Vagina (tissue), 2 donors: ENCODE results near the gene NPC2. TPM values are rescaled to one million over a fixed set of nuclear protein-coding genes. Genes with fewer than 3 reads are reported as not detected.
"Not testable (repeated sequence)": the region's sequence is repeated elsewhere in the genome, so short reads cannot be mapped to it uniquely, and the experiment has no call there.

Experiments
- DNase-seq, 2 donors: peaks; one replicate each; pipeline ENCODE4 v3.0.0-alpha.2; 2017; ENCODE audit errors: extremely low spot score in 2 of 2
- H3K27ac ChIP-seq: fragments of 200-600 bp; sonication (generic); one replicate; pipeline ENCODE4 v1.5.1; 2019
- H3K27me3 ChIP-seq: fragments of 200-600 bp; sonication (generic); one replicate; pipeline ENCODE4 v1.5.1; 2019
- H3K36me3 ChIP-seq, 2 donors: fragments of 200-600 bp; sonication (generic); one replicate each; pipeline ENCODE4 v1.5.1; 2017 to 2019
- H3K4me1 ChIP-seq: fragments of 200-600 bp; sonication (generic); one replicate; pipeline ENCODE4 v1.5.1; 2019
- H3K4me3 ChIP-seq, 2 donors: fragments of 200-600 bp; sonication (generic); 1 replicate in 1 of 2; 2 replicates in 1 of 2; pipeline ENCODE4 v1.5.1; 2016 to 2019
- H3K9me3 ChIP-seq: fragments of 200-600 bp; sonication (generic); one replicate; pipeline ENCODE4 v1.5.1; 2019
- POLR2A ChIP-seq, 2 donors: fragments of 450-650 bp; IDR thresholded peaks; one replicate each; pipeline ENCODE4 v1.6.1; 2017; ENCODE audit warnings: antibody characterized with exemption in 2 of 2, mild to moderate bottlenecking in 2 of 2, moderate library complexity in 2 of 2
- POLR2AphosphoS5 ChIP-seq, 2 donors: sonication (generic); formaldehyde crosslinking; IDR thresholded peaks; one replicate each; pipeline ENCODE4 v1.9.0; 2017; ENCODE audit warnings: antibody characterized with exemption in 2 of 2, mild to moderate bottlenecking in 2 of 2, low read depth in 1 of 2; ENCODE audit not compliant: insufficient read depth in 1 of 2
- intact Hi-C: fragments of 100-400 bp; cut with DNase I; formaldehyde crosslinking; loops from one replicate; pipeline ENCODE4 v1.15.1; 2023
- total RNA-seq: library from RNA; depleted of rRNA; stranded (reverse); fragments of >200 nt; gene quantifications from one replicate; pipeline ENCODE4 v1.2.3, GENCODE V29; 2016
- TF ChIP-seq, protein P1 (sequence below), 3 experiments: fragments of 450-650 bp in 2 of 3; fragments of 200-600 bp in 1 of 3; sonication (generic) in 1 of 3; IDR thresholded peaks; one replicate each; pipeline ENCODE4 v1.5.1; 2017 to 2019; ENCODE audit warnings: antibody characterized with exemption in 3 of 3, mild to moderate bottlenecking in 2 of 3, moderate library complexity in 2 of 3

NPC2 gene
- total RNA-seq, 1 donor from 2014 or later, result 165 TPM

DNA sequence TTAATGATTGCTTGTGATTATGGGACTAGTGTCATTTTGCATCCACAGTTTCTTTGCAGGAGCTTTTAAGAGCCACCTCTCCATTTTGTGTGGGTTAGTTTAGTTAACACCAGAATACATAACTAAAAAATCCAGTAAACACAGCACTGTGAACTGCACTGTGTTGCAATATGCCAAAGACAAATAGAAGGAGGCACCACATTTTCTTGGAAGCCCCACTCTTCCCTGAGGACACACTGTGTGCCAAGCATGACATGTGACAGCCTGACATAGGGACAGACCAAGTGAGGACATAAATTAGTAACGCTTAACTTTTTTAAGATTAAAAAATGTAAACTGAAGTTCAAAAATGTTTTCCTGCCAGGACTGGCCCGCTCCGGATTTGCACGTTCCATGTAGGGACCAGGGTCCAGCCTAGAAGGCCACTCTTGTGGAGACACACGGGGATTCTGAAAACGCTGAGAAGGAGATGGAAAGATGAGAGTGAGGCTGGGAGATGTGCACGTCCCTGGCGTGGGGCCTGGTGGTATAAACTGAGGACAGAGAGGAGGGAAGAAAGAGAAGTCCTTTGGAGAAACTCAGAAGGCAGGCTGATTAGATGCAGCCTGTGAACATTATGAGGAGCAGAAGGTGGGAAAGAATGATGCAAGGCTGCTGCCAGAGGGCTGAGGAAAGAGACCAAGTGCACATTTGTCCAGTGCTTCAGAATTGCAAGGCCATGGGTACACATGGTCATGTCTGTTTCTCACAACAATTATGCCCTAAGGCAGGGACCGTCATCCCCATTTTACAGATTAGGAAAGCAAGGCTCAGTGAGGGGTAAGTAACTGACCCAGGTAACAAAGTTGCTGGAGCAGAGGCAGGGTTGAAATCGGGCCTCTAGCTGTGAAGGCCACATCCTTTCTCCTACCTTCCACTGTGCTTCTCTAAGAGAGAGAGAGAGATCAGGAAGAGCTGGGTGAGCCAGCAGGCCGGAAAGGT, 45.6 kb upstream of the NPC2 start:
- no peak for DNase-seq
- intact Hi-C loops, result no loop called here
- H3K4me3 ChIP-seq, result no peak overlapping the region
- no peak overlapping the region for H3K27ac ChIP-seq
- no peaks in the 10 kb centered on the region for H3K27me3 ChIP-seq
- TF ChIP-seq, protein P1, sequence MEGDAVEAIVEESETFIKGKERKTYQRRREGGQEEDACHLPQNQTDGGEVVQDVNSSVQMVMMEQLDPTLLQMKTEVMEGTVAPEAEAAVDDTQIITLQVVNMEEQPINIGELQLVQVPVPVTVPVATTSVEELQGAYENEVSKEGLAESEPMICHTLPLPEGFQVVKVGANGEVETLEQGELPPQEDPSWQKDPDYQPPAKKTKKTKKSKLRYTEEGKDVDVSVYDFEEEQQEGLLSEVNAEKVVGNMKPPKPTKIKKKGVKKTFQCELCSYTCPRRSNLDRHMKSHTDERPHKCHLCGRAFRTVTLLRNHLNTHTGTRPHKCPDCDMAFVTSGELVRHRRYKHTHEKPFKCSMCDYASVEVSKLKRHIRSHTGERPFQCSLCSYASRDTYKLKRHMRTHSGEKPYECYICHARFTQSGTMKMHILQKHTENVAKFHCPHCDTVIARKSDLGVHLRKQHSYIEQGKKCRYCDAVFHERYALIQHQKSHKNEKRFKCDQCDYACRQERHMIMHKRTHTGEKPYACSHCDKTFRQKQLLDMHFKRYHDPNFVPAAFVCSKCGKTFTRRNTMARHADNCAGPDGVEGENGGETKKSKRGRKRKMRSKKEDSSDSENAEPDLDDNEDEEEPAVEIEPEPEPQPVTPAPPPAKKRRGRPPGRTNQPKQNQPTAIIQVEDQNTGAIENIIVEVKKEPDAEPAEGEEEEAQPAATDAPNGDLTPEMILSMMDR (IDR thresholded peaks at IDR 0.05), result no peak
- TF ChIP-seq POLR2AphosphoS5 (IDR thresholded peaks at IDR 0.05; ENCODE audit: insufficient read depth in 1 of 2, low read depth in 1 of 2) (no peak), POLR2A (IDR thresholded peaks at IDR 0.05) (no peak)
- H3K36me3 ChIP-seq, result peaks cover 0 to 7% of the 10 kb centered on the region in 2 donors
- no peaks in the 10 kb centered on the region for H3K9me3 ChIP-seq
- H3K4me1 ChIP-seq, result no peaks in the 10 kb centered on the region

DNA sequence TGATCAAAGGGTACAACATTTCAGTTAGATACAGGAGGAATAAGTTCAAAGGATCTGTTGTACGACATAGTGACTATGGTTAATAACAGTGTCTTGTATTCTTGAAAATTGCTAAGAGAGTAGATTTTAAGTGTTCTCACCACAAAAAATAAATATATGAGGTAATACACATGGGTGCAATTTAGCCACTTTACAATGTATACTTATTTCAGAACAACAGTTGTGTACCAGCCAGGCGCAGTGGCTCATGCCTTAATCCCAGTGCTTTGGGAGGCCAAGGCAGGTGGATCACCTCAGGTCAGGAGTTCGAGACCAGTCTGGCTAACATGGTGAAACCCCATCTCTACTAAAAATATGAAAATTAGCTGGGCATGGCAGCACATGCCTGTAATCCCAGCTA, 43.2 kb upstream of the NPC2 start:
- intact Hi-C loops, H3K9me3 ChIP-seq, H3K4me1 ChIP-seq, H3K27me3 ChIP-seq, H3K4me3 ChIP-seq, H3K36me3 ChIP-seq, DNase-seq, H3K27ac ChIP-seq: not testable (repeated sequence)

DNA sequence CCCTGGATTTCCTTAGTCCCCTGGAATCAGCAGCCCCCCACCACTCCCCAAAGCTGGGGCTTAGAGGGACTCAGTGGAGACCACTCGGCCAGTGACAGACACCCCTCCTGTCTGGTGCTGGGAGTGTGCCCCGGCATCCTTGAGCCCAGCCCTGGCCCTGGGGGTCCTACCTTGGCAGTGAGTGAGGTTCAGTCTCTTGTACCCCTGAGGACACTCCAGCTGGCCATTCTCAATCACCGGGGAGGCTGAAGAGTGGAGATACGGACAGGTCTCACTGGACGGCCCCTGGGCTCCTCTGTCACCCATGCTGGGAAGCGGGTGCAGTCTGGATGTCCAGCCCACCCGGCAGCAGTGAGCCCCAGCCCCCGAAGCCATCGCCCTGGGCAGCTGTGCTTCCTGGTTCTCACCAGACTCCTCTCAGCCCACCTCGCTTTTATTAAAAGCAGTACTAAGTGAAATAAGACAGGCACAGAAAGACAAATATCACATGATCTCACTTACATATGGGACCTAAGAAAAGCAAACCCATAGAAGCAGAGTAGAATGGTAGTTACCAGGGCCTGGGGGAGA, 42.7 kb upstream of the NPC2 start:
- no peaks in the 10 kb centered on the region for H3K9me3 ChIP-seq
- H3K27me3 ChIP-seq, result no peaks in the 10 kb centered on the region
- H3K27ac ChIP-seq, result no peak overlapping the region
- H3K4me1 ChIP-seq, result peaks cover 12% of the 10 kb centered on the region
- H3K36me3 ChIP-seq, result peaks cover 0 to 7% of the 10 kb centered on the region in 2 donors
- intact Hi-C loops, result no loop called here
- no peak for TF ChIP-seq POLR2A (IDR thresholded peaks at IDR 0.05)
- TF ChIP-seq, protein P1 (IDR thresholded peaks at IDR 0.05), result no peak
- TF ChIP-seq POLR2AphosphoS5 (IDR thresholded peaks at IDR 0.05; ENCODE audit: insufficient read depth in 1 of 2, low read depth in 1 of 2), result no peak
- no peak for DNase-seq
- no peak overlapping the region for H3K4me3 ChIP-seq

DNA sequence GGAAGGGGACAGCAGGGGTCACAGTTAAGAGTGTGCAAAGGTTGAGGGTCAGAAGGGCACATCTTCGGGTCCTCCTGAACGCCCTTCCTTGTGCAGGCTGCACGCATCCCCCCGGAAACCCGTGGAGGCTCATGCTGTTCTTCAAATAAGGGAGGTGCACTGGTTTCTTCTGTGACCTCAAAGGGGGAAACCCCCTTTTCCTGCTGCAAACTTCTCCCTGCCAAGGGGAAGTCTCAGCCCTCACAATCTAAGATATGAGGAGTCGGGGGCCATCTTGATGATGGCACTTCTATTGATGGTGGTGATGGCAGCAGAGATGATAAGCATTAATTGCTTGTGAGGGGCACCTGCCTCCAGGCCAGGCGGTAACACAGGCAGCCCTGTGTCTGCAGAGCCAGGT, 40.5 kb upstream of the NPC2 start:
- peaks cover 12% of the 10 kb centered on the region for H3K4me1 ChIP-seq
- no peak overlapping the region for H3K27ac ChIP-seq
- peaks cover 0 to 7% of the 10 kb centered on the region in 2 donors for H3K36me3 ChIP-seq
- DNase-seq, result no peak
- no peak overlapping the region for H3K4me3 ChIP-seq
- TF ChIP-seq POLR2AphosphoS5 (IDR thresholded peaks at IDR 0.05; ENCODE audit: insufficient read depth in 1 of 2, low read depth in 1 of 2), result no peak
- no peak for TF ChIP-seq POLR2A (IDR thresholded peaks at IDR 0.05)
- TF ChIP-seq, protein P1 (IDR thresholded peaks at IDR 0.05), result no peak
- intact Hi-C loops, result no loop called here
- no peaks in the 10 kb centered on the region for H3K27me3 ChIP-seq
- no peaks in the 10 kb centered on the region for H3K9me3 ChIP-seq

DNA sequence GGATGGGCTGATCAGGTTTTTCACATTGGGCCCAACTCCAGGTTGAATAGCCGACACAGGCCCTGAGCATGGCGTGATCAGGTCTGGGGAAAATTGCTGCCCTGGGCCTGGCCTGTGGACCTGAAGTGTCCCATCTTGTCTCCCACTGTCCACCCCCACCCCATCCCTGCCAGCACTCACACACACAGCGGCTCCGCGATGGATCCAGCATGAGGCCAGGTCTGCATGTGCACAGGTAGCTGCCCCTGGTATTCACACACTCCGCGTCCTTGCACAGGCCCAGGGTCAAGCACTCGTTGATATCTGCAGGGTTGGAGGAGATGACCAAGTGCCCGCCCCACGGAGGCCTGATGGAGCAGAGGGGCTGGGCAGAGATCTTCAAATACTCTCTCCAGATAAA, 39.1 kb upstream of the NPC2 start:
- no peak for DNase-seq
- peaks cover 0 to 7% of the 10 kb centered on the region in 2 donors for H3K36me3 ChIP-seq
- H3K4me3 ChIP-seq, result no peak overlapping the region
- no peak for TF ChIP-seq POLR2A (IDR thresholded peaks at IDR 0.05)
- TF ChIP-seq POLR2AphosphoS5 (IDR thresholded peaks at IDR 0.05; ENCODE audit: insufficient read depth in 1 of 2, low read depth in 1 of 2), result no peak
- TF ChIP-seq, protein P1 (IDR thresholded peaks at IDR 0.05), result no peak
- H3K27me3 ChIP-seq, result no peaks in the 10 kb centered on the region
- H3K4me1 ChIP-seq, result peaks cover 12% of the 10 kb centered on the region
- H3K27ac ChIP-seq, result no peak overlapping the region
- intact Hi-C loops, result no loop called here
- H3K9me3 ChIP-seq, result no peaks in the 10 kb centered on the region
